ENCODE measurements around the gene STAT4.

DNA sequence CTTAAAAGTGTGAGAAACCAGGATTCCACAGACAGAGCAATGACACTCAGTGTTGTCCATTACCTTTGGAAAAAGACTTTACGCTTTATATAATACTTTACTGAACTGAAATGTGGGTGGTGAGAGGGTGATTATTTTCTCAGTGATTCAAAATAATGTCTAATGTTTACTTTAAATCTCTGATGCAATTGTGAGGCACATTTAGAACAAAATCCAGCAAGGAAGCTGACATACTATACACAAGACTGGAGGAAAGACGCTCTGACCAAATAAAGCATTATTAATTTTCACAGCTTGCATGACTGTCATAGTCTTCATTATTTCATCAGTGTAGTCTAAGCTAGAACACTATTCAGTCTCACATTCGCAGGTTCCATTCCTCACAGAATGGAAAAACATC, 102.7 kb downstream of the STAT4 start:
- TF ChIP-seq, protein P1, sequence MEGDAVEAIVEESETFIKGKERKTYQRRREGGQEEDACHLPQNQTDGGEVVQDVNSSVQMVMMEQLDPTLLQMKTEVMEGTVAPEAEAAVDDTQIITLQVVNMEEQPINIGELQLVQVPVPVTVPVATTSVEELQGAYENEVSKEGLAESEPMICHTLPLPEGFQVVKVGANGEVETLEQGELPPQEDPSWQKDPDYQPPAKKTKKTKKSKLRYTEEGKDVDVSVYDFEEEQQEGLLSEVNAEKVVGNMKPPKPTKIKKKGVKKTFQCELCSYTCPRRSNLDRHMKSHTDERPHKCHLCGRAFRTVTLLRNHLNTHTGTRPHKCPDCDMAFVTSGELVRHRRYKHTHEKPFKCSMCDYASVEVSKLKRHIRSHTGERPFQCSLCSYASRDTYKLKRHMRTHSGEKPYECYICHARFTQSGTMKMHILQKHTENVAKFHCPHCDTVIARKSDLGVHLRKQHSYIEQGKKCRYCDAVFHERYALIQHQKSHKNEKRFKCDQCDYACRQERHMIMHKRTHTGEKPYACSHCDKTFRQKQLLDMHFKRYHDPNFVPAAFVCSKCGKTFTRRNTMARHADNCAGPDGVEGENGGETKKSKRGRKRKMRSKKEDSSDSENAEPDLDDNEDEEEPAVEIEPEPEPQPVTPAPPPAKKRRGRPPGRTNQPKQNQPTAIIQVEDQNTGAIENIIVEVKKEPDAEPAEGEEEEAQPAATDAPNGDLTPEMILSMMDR (IDR thresholded peaks at IDR 0.05; ENCODE audit: insufficient read depth, low read length, poor library complexity, severe bottlenecking): no peak
- no peak for TF ChIP-seq EZH2phosphoT487 (conservative IDR thresholded peaks at IDR 0.05; ENCODE audit: low read length)
